ENCODE results near the gene FAM43A. TPM values are rescaled to one million over a fixed set of nuclear protein-coding genes. Genes with fewer than 3 reads are reported as not detected.

The FAM43A gene
- total and polyA plus RNA-seq, 9 of the 15 experiments (the other 6 are each of a cell fraction or from before 2014, with no cell fraction given), result 0.03 to 1.2 (median 0.21) TPM

DNA sequence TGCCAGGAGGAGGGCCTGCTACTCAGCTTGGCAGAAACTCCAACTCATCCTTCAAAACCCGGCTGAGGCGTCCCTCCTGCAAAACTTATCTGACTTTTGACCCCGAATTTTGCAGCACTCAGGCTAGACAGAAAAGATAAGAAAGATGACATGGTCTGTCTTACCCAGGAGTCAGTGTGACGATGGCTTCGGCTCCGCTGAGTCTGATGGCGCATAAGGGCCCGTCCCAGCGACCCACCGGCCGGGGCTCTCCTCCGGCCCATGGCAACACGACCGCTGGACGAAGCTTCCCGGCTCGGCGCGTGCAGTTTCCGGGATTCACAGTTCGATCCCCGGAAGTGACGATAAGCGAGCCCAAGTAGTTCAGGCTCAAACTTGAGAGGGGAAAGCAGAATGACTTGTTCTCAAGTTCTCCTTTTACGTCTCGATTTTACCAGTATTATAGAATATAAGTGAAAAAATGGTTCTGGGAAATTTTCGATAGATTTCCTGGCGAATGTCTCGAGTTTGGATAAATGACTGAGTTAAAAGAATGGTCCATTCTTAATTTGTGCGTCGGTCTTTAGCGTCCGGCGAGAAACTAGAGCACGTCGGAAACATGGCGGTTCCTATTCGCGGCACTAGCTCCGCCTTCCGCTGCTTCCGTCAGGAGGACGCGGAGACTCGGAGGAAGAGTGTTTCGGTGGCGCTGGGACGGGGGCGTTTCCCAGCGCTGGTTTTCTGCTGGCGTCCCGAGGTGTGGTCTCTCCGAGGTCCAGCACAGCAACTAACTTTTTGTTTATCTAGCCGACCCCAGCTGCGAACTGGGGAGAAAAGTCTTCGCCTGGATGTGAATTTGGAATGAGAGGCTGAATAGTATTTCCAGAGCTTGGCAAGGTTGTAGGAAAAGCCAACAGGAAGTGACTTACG, 13.5 kb upstream of the FAM43A start, which contains the start of gene LSG1 (continued):
- TF ChIP-seq, protein P1, sequence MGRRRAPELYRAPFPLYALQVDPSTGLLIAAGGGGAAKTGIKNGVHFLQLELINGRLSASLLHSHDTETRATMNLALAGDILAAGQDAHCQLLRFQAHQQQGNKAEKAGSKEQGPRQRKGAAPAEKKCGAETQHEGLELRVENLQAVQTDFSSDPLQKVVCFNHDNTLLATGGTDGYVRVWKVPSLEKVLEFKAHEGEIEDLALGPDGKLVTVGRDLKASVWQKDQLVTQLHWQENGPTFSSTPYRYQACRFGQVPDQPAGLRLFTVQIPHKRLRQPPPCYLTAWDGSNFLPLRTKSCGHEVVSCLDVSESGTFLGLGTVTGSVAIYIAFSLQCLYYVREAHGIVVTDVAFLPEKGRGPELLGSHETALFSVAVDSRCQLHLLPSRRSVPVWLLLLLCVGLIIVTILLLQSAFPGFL (CRISPR knock-in tag; IDR thresholded peaks at IDR 0.05), result no peak
- TF ChIP-seq, protein P2, sequence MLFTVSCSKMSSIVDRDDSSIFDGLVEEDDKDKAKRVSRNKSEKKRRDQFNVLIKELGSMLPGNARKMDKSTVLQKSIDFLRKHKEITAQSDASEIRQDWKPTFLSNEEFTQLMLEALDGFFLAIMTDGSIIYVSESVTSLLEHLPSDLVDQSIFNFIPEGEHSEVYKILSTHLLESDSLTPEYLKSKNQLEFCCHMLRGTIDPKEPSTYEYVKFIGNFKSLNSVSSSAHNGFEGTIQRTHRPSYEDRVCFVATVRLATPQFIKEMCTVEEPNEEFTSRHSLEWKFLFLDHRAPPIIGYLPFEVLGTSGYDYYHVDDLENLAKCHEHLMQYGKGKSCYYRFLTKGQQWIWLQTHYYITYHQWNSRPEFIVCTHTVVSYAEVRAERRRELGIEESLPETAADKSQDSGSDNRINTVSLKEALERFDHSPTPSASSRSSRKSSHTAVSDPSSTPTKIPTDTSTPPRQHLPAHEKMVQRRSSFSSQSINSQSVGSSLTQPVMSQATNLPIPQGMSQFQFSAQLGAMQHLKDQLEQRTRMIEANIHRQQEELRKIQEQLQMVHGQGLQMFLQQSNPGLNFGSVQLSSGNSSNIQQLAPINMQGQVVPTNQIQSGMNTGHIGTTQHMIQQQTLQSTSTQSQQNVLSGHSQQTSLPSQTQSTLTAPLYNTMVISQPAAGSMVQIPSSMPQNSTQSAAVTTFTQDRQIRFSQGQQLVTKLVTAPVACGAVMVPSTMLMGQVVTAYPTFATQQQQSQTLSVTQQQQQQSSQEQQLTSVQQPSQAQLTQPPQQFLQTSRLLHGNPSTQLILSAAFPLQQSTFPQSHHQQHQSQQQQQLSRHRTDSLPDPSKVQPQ (CRISPR knock-in tag; IDR thresholded peaks at IDR 0.05; ENCODE audit: borderline replicate concordance), result no peak
- TF ChIP-seq ZNF239 (CRISPR knock-in tag; IDR thresholded peaks at IDR 0.05) (no peak), NCOA4 (IDR thresholded peaks at IDR 0.05; ENCODE audit: partially characterized antibody) (no peak), PHF21A (IDR thresholded peaks at IDR 0.05; ENCODE audit: borderline replicate concordance, low read depth) (no peak; the same call in 1 of the 2 replicates), ZNF584 (CRISPR knock-in tag; IDR thresholded peaks at IDR 0.05; ENCODE audit: low read depth) (0 out of 2 replicates have a peak, but pooled peaks have one; percentile 15), KAT7 (CRISPR knock-in tag; IDR thresholded peaks at IDR 0.05; ENCODE audit: borderline replicate concordance) (0 out of 2 replicates have a peak, but pooled peaks have one; percentile 41), ZNF174 (CRISPR knock-in tag; IDR thresholded peaks at IDR 0.05) (no peak), KDM1A (IDR thresholded peaks at IDR 0.05) (no peak), U2AF2 (optimal IDR thresholded peaks at IDR 0.05; ENCODE audit: low read depth, low read length) (no peak), ZNF766 (CRISPR knock-in tag; conservative IDR thresholded peaks at IDR 0.05) (peak; percentile 52; the same call in 1 of the 2 replicates), BACH1 (tag; IDR thresholded peaks at IDR 0.05) (peak; percentile 71; the same call in 1 of the 2 replicates), ZNF586 (CRISPR knock-in tag; conservative IDR thresholded peaks at IDR 0.05) (no peak)
- TF ChIP-seq, protein P3, sequence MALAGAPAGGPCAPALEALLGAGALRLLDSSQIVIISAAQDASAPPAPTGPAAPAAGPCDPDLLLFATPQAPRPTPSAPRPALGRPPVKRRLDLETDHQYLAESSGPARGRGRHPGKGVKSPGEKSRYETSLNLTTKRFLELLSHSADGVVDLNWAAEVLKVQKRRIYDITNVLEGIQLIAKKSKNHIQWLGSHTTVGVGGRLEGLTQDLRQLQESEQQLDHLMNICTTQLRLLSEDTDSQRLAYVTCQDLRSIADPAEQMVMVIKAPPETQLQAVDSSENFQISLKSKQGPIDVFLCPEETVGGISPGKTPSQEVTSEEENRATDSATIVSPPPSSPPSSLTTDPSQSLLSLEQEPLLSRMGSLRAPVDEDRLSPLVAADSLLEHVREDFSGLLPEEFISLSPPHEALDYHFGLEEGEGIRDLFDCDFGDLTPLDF (CRISPR knock-in tag; IDR thresholded peaks at IDR 0.05), result peak; percentile 16; the same call in 1 of the 2 replicates
- TF ChIP-seq, protein P4, sequence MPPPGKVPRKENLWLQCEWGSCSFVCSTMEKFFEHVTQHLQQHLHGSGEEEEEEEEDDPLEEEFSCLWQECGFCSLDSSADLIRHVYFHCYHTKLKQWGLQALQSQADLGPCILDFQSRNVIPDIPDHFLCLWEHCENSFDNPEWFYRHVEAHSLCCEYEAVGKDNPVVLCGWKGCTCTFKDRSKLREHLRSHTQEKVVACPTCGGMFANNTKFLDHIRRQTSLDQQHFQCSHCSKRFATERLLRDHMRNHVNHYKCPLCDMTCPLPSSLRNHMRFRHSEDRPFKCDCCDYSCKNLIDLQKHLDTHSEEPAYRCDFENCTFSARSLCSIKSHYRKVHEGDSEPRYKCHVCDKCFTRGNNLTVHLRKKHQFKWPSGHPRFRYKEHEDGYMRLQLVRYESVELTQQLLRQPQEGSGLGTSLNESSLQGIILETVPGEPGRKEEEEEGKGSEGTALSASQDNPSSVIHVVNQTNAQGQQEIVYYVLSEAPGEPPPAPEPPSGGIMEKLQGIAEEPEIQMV (tag; conservative IDR thresholded peaks at IDR 0.05; ENCODE audit: low read depth), result 0 out of 2 replicates have a peak, but pooled peaks have one; percentile 23
- TF ChIP-seq, protein P5, sequence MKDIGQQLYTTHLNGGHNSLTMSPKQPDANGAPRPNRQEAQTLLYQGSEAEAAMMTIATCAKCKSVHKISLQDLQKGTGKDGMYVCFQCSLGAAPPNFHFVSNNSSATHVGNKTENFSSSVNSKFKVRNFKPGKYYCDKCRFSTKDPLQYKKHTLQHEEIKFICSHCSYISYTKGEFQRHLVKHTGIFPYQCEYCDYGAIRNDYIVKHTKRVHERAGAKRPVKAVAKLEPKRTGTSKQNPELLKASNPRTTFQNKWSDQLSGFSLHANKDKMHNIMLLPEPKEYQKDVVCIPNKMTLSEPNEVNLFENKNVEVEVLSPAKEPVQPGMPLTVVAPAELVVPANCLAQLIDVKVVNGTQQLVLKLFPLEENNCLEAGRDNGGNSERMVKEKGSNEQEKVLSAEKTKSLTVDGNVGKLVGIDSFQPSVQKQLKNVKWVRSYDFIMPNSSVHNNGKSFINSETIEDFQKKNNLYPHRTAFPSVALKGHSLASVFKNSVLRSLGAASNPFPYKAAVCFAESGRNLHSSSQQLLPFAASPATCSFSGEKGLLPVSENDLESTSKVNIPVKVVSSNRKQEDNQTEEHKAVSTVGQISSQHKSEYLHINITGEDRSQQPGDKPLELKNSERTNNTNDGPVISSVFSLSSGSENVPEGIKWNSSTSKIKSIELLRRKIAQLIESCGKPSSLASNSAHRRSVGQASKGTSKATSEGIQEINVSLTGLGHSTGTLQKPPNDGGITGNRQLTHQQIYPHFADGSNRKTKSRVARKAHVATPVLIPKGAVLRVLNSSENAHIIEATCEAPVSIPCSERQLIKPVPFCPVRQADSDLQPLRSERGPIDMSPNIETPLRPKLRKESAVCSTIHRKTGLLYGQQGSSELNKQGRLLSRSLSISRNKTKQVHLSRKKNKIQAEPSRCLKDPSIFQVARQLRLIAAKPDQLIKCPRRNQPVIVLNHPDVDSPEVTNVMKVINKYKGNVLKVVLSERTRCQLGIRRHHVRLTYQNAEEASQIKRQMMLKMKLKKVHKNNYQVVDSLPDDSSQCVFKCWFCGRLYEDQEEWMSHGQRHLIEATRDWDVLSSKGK (CRISPR knock-in tag; IDR thresholded peaks at IDR 0.05), result no peak

Measured in K562 (cell line).